BE2C (cell line): ENCODE results near the gene DDX3X.
"Not testable (repeated sequence)": the region's sequence is repeated elsewhere in the genome, so short reads cannot be mapped to it uniquely, and the experiment has no call there.

ENCODE experiments used
- DNase-seq: peaks from one replicate; pipeline ENCODE4 v3.0.0-alpha.2; 2020
- H3K27me3 ChIP-seq: fragments of 250-450 bp; sonication (Bioruptor Pico); 2 replicates; pipeline ENCODE4 v1.5.1; 2020; ENCODE audit warnings: mild to moderate bottlenecking
- H3K36me3 ChIP-seq: fragments of 250-450 bp; sonication (Bioruptor Pico); 2 replicates; pipeline ENCODE4 v1.5.1; 2020; ENCODE audit warnings: mild to moderate bottlenecking
- H3K4me1 ChIP-seq: fragments of 250-450 bp; sonication (Bioruptor Pico); 2 replicates; pipeline ENCODE4 v1.5.1; 2020
- H3K4me3 ChIP-seq: 2 replicates; pipeline ENCODE4 v1.5.1; 2011; ENCODE audit warnings: low read depth, low read length
- H3K9me3 ChIP-seq: fragments of 250-450 bp; sonication (Bioruptor Pico); 2 replicates; pipeline ENCODE4 v1.5.1; 2020
- CTCF ChIP-seq: IDR thresholded peaks from 2 replicates; pipeline ENCODE4 v1.5.1; 2012; ENCODE audit warnings: mild to moderate bottlenecking, low read depth, low read length

Gene DDX3X

GRCh38 chrX:41394293-41394692, 60.3 kb downstream of the DDX3X start:
- TF ChIP-seq CTCF: no peak
- Histone ChIP-seq H3K4me3 (no peak overlapping the region), H3K36me3 (no peaks in the 10 kb centered on the region), H3K9me3 (no peaks in the 10 kb centered on the region), H3K27me3 (no peaks in the 10 kb centered on the region), H3K4me1 (no peaks in the 10 kb centered on the region)
- DNase-seq: no peak

- Histone ChIP-seq H3K4me1 (no peaks in the 10 kb centered on the region), H3K4me3 (no peak overlapping the region), H3K27me3 (no peaks in the 10 kb centered on the region), H3K9me3 (no peaks in the 10 kb centered on the region), H3K36me3 (no peaks in the 10 kb centered on the region)
- DNase-seq: no peak
- TF ChIP-seq CTCF: no peak
Observed at GRCh38 chrX:41397219-41397618, 63.3 kb downstream of the DDX3X start.

DNA sequence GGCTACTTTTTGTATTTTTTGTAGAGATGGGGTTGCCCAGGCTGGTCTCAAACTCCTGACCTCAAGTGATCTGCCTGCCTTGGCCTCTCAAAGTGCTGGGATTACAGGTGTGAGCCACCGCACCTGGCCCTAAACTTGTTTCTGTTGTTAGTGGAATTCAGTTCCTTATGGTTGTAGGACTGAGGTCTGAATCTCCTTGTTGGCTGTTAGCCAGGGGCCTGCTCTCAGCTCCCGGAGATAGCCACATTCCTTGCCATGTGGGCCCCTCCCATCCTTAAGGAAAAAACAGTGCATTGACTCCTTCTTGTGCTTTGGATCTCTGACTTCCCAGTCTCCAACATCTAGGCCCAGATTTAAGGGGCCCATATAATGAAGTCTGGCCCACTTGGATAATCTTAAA, 63.8 kb downstream of the DDX3X start:
- Histone ChIP-seq H3K4me3 (no peak overlapping the region), H3K27me3 (no peaks in the 10 kb centered on the region), H3K36me3 (no peaks in the 10 kb centered on the region), H3K4me1 (no peaks in the 10 kb centered on the region), H3K9me3 (no peaks in the 10 kb centered on the region)
- no peak for TF ChIP-seq CTCF
- DNase-seq: no peak

DNA sequence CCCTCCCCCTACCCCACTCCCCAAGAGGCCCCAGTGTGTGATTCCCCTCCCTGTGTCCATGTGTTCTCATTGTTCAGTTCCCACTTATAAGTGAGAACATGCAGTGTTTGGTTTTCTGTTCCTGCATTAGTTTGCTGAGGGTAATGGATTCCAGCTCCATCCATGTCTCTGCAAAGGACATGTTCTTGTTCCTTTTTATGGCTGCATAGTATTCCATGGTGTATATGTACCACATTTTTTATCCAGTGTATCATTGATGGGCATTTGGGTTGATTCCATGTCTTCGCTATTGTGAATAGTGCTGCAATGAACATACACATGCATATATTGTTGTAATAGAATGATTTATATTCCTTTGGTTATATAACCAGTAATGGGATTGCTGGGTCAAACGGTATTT, 68.6 kb downstream of the DDX3X start:
- H3K27me3 ChIP-seq, H3K4me3 ChIP-seq, DNase-seq, H3K9me3 ChIP-seq, H3K36me3 ChIP-seq, H3K4me1 ChIP-seq: not testable (repeated sequence)

GRCh38 chrX:41405551-41405950, 71.6 kb downstream of the DDX3X start:
- DNase-seq: no peak
- Histone ChIP-seq H3K27me3 (no peaks in the 10 kb centered on the region), H3K9me3 (no peaks in the 10 kb centered on the region), H3K4me3 (no peak overlapping the region), H3K4me1 (no peaks in the 10 kb centered on the region), H3K36me3 (no peaks in the 10 kb centered on the region)
- no peak for TF ChIP-seq CTCF

- DNase-seq: no peak
- H3K4me1 ChIP-seq: no peaks in the 10 kb centered on the region
- H3K36me3 ChIP-seq: no peaks in the 10 kb centered on the region
- H3K4me3 ChIP-seq: no peak overlapping the region
- H3K9me3 ChIP-seq: no peaks in the 10 kb centered on the region
- no peaks in the 10 kb centered on the region for H3K27me3 ChIP-seq
- no peak for TF ChIP-seq CTCF
Observed at GRCh38 chrX:41406201-41406600, 72.2 kb downstream of the DDX3X start.

GRCh38 chrX:41407816-41408215, 73.9 kb downstream of the DDX3X start:
- no peak for TF ChIP-seq CTCF
- Histone ChIP-seq H3K4me3 (no peak overlapping the region), H3K36me3 (no peaks in the 10 kb centered on the region), H3K4me1 (no peaks in the 10 kb centered on the region), H3K9me3 (no peaks in the 10 kb centered on the region), H3K27me3 (no peaks in the 10 kb centered on the region)
- no peak for DNase-seq
